Mucosa of gallbladder (tissue), 1 donor: Measurements from ENCODE around the gene TTC7B. TPM values are rescaled to one million over a fixed set of nuclear protein-coding genes. Genes with fewer than 3 reads are reported as not detected.
A peak's percentile ranks its signal among the peaks of the same experiment; 100 is the strongest.

ENCODE experiments used
- DNase-seq: peaks from one replicate; pipeline ENCODE4 v3.0.0-alpha.2; 2020; ENCODE audit warnings: low spot score
- total RNA-seq: library from RNA; stranded (reverse); gene quantifications from one replicate; pipeline ENCODE4 v1.2.1, GENCODE V29; 2021
- donor health status: DM: no; HTN: no; CAD: no.

The TTC7B gene
- total RNA-seq, 1 donor from 2014 or later = 31.5 TPM

DNA sequence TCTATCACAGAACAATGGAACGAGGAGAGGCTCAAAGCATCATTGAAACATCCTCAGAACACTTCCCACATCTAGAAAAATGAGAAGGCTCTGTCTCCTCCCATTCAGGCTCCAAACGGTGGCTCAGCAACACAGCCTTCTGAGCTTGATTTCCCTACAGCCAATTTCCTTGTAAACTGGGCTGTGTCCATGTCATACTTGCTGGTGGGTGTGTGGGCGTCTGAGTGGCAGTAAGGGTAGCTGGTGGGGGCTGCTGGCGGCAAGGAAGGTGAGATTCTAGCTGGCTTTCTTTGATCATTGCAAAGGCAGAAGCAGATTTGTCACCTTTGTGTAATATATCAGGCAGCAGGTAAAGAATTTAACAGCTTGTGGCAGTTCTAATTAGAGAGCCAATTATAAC is 255.7 kb downstream of the TTC7B start:
- DNase-seq = no peak

DNA sequence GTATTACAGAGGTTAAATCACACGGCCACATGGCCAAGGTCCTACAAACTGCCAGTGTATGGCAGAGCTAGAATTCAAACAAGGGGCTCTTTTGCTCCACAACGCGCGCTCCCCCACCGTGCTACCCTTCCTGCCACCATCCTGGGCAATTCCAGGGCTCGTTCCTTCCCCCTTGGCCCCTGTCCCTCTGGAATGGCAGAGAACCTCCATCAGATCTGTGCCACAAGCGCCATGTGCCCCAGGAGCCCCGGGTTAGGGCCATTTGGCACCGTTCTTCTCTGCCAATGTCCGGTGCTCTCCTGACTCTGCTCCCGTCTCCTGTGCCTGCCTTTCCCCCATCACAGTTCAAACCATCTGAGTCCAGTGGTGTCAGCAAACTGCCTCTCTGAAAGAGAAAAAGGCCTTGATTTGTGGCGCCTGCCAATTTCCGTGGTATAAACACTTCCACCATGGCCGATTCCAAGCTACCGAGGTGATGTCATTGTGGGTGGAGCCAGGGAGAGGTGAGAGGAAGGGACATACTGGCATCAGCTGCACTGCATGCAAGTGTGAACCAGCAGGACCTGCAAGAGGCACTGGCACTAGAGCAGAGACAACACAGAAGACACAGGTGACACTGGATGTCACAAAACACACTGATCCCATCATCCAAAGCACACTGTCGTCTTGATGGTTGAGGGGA is 256.3 kb downstream of the TTC7B start:
- no peak for DNase-seq

DNA sequence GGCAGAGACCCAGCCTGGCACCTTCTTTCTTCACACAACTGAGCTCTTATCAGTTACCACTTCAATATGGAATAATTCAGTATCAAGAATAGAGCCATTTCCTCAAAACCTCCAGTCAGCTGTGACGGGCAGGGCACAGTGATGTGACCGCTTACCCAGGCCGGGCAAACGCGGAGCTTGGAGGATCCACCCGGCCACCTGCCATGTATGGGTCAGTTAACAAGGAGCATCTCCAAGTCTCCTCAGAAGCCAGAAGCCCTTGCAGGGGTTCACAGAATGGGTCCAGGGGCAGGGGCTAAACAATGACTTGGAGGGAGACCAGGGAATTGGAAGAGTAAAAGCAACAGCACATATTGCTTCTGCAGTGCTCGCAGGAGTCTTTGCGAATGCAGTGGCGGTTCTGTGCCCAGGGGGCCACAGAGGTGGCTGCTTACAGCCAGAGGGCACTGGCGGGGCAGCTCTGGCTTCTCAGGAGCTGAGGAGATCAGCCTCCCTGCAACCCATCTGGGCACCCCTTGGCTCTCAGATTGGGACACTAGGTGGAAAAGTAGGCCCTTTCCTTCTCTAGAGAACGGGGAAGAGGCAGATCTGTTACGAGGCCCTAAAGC is 257.1 kb downstream of the TTC7B start:
- no peak for DNase-seq

DNA sequence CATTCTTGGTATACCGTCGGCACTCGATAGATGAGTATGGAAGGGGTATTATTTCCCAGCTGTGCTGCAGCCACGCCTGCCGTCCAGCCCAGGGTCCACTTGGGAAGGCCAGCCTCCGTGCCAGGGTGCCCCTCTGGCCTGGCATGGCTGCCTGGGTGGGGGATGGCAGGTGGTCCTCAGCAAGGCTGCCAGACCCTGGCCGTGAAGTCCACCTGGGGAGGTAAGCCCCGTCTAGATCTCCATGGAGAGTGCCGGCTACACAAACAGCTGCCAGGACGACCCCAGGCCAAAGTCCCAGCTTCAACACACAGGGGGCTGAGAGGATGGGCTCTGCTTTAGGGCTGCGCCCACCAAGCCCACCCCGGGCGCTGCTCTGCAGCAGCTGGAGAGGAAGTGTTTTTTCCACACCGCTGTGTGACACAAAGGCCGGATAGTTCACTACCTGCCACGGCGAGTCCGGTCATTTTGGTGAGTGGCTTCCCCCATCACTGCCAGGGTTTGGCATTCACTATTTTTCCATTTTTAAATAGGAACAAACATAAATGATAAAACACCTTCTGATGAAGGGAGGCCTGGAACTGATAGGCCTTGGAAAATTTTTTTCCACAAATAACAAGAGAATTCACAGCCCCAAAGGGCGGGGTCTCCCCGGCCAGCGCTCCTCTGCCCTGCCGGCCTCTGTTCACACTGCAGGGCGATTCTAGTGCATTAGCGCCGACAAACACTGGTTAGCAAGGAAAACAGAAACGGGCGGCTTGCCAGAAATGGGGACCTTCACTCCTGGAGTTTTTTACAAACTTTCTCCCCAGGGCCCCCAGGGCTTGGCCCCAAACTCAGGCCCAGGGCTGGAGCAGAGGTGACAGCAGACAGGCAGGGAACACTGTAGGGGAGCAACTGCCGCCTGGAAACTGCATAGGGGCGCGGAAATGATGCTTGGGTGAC is 257.9 kb downstream of the TTC7B start:
- no peak for DNase-seq

DNA sequence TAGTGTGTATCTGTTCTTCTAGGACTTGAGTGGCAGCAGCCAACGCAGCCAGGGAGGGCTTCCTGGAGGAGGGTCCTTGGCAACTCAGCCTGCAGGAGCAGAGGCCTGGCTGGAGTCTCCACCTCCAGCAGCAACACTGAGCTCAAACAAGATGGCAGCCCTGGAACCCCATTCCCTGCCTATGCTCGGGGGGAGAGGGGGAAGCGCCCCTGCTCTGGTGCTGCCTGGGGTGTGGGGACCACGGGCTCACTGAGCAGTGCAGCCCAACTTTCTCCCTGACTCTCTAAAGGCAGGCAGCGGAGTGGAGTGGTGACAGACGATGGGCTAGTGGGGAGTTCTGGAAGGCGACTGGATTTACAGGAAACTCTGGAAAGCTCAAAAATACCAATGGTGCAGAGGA is 258.7 kb downstream of the TTC7B start:
- DNase-seq = no peak

DNA sequence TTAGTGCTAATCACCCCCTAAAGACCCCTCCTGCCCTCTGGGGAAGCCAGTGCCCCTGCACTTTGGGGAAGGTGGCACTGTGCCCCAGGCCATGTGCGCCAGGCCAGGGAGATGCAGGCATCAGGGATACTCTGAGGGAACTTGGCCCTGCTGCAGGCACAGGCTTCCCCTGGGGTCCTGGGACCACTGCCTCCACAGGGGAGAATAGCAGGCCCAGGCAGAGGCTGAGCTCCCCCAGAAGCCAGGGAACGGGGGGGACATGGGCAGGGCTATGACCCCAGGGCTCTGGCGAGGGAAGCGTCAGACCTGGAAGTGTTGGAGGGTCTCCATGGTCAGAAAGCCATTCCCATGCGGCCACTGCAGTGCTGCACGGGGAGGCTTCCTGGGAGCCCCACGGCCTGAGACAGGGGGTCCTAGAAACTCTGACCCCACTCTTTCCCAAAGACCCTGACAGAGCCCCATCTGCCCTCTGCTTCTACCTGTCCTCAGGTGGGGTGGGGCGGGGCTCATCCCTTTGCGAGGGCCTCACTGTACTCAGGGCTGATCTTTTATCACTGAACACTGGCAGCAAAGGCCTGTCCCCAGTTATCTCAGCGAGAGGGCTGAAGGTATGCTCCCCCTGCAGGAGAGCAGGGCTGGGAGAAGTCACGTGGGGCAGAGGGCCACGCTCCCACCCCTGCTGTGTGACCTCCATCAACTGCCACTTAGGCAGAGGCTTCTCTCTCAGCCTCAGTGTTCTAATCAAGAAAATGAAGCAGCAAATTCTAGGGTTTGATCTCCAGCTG is 259.4 kb downstream of the TTC7B start:
- no peak for DNase-seq

DNA sequence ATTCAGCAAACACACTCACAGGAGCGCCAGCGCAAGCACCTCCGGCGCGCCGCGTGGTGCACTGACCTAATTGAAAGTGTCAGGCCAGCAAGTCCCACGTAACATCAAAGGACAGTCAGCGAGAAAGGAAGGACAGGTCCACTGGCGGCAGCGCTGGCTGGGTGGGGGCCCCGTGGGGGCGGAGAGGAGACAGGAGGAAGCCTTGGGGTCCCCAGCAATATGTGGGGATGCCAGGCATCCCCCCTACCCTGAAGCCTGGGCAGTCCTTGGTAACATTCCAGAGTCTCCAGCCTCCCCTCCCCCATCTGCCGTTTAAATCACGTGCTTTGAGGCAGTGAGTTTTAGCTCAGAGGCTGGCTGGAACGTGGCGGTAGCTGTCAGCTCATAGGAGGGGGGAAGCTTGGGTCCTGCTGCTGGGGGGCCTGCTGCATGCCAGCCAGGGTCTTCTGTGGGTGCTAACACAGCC is 260.2 kb downstream of the TTC7B start:
- peak; percentile 19 for DNase-seq

DNA sequence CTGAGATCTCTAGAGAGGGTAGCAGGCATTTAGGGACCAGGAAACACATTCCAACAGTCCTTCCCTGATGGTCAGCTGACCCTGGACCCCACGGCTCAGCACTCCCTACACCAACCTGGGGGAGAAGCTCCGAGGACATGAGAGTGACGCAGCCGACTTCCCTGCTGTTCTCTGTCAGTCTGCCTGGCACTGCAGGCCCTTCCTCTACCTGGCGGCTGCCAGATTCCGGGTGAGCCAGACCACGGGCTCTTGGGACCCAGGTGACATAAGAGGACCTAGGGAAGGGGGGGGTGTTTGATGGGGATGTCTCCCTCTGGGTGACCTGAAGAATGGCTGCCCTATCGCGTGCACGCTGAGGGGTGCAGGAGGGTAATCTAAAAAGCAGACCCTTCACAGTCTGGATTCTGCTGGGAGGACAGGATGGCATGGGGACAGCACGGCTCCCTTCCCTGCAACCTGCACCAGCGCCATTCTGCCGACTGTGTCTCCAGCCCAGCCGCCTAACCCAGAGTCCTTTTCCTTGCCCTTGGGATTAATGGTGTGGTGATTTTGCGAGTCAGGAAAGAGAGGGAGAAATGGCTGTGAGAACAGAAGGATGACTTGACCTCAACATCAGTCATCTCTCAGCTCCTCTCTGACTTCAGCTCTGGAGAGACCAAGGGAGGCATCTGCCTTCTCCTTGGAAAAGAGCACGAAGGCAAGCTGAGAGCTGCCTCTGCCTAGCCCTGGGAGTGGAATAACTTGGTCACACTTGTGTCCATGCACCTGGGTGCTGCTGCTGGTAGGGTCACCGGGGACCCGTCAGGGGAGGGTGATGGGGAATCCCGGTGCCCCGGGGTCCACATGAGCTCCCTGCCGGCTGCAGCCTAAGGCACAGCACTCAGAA is 260.9 kb downstream of the TTC7B start:
- no peak for DNase-seq

DNA sequence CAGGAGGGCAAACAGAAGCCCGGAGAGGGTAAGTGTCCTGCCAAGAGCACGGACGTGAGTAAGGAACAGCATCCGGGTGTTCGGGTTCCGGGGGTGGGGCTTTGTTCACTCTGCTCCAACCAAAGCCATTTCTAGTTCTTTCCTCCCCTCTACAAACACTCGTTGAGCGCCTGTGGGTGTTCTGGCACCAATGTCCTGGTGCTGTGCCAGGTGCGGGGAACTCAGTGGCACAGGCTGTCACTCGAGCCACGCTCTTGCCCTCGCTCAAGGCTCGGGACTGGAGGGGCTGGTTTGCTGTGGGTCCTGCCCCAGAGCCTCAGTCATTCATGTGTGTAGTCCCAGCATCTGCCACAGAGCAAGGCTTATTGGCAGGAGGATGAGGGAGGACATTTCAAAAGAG is 261.9 kb downstream of the TTC7B start:
- DNase-seq = no peak

DNA sequence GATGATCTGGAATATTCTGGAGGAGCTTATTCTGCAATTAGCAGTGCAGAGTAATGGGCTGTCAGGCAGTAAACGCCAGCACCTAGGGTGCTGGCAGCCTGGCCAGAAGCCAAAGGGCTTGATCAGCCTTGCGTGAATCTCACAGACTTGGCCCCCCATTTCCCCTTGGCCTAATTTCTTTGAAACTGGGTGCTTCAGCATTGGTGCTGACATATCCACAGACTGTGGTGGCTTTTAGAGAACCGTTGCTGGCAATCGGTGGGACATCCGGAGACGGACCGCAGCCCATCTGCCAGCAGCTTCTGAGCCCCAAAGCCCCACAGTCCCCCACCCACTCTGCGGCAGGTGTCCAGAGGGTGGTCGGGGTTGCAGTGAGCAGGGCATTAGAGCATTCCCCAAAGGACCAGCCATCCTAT is 262.3 kb downstream of the TTC7B start:
- no peak for DNase-seq

DNA sequence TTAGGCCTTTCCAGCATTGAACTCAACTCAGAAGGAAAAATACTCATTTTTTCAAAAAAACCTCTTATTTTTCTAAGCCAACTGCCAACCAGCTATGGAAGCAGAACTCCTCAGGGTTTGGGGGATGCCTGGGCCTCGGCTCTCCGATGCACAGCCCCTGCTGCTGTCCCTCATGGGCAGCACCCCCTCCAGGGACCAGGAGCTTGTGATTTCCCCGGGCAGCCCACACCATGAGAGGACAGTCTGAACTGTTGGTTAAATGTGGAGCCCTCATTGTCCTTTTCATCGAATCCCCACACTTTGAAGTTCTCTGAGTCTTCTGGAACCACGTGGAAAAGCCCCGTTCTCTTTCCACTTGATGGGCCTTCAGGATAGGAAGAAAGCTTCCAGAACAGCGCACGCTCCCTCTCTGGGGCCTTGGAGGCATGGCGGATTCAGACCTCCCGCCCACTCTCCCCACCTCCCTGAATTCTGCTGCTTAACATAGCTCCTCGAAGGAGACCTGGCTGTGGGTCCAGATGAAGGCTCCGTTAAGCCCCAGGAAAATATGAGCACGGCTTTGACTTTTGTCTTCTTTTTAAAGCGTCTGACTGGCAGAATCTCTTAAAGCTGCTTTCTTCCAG is 262.8 kb downstream of the TTC7B start:
- DNase-seq = no peak

DNA sequence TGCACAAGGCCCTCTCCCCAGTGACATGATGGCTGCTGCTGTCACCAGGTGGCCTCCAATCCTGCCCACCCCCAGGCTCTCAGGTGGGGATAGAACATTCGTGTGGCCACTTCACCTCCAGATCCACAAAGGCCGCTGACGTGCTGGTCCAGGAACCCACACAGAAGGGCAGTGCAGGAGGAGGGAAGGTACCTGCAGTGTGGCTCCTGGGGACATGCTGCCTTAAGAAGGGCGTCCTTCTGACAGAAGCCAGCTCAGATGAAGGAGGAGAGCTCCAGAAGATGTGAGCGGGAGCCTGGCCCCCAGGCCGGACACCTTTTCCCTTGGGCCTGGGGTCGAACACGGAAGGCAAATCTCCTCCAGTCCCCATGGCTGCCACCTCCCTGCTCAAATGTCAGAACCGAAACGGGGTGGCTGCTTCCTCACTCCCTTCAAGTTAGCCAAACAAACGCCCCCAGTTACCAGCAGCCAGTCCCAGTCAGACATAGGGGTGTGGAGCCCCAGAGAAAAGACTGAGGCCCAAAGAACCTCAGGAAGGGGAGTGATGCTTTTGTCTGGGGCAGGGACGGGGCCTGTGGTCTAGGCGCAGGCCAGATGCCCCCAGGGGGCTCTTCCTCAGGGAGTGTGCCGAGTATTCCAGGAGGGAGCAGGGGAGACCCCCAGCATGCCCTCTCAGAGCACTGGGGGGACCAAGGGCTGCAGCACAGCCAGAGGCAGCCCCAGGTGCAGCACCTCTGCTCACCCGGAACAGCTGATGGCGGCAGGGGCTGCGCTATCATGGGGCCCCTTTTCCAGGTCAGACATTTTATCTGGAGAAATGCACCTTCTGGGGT is 263.5 kb downstream of the TTC7B start:
- no peak for DNase-seq

DNA sequence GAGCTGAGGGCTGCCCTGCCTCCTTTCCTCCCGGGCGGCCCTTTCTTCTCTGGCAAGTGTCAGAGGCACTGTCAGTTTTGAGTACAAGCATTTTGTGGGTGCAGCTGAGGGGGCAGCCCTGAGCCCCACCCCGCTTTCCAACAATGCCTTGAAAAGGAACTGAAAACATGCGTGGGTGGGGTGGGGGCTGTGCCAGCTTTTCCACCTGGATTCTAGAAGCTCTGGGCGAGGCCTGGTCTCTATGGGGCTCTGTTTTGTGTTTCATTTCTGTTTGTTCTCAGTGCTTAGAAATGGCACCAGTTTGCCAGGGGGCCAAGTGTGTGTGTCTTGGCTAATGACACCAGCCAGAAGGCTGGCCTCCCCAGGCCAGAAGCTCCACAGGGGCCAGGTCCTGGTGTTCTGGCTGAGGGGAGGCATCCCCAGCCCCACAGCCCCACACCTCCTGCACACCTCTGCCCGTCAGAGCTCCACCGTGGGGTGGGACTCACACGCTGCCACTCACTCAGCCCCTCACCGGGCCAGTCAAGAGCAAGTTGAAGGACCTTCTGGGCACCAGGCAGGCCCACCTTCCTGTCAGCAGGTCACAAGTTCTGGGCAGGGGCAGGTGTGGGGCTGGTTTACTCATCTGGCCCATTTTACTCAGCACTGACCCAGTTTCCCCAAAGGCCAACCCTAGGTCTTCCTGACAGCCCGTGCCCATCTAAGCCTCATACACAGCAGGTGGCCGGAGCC is 264.3 kb downstream of the TTC7B start:
- no peak for DNase-seq

DNA sequence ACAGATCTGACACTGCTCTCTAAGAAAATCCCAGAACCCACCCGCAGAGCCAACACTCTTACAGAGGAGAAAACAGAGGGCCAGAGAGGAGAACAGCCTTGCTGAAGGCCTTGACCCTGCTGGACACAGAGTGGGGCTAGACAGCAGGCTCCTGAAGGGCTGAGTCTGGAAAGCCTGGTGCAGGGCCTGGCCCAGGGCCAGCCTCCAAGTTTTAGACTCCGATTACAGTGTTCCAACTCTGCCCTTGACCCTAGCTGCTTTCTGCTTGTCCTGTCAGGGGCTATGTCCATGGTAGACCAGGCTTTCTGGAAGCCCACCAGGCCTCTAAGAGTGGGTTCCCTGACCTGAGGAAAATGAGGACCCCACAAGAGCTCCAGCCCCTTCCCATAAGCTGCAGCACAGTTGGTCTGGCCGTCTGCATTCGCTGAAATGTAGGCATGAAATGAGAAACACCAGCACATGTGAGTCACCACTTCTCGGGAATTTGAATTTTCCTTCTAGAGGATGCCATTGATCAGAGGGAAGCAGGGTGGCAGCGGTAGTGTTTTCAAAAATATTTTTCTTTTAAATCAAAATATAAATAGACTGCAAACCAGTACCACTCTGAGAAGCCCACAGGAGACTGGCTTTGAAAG is 265.0 kb downstream of the TTC7B start:
- DNase-seq = no peak

DNA sequence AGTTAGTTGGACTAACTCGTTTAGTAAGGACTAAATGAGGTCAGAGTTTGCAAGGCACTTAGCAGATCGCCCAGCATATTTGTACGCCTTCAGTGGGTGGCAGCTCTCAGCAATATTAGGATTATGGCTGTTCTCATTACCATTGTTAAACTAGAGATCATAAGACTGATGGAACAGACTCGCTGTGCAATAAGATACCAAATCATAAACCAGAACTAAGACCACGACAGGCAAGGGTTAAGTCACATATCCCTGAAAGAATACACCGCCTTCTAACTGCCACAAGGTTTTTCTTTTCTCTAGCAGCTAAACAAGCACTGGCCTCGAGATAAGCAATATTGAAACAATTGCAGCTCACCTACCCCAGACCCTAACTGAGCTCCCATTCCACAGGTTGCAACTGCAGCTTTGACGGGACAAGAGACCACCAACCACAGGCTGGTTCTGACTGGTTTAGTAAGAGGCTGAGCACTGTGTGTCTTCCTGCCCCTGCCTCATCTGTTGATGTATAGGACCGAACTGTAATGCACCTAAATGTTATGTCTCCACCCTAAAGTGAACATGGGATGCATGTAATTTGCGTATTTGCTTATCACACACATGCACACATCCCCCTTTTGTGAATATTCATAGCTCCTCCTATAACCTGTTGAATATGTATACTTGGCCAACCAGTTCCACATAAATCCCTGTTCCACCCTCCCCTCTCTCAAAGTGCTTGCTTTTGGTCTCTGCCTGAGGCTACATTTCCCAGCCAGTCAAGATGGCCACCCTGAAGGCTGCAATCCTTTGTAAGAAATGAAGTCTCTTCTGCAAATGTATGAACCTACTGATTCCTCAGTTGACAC is 266.2 kb downstream of the TTC7B start:
- DNase-seq = no peak

DNA sequence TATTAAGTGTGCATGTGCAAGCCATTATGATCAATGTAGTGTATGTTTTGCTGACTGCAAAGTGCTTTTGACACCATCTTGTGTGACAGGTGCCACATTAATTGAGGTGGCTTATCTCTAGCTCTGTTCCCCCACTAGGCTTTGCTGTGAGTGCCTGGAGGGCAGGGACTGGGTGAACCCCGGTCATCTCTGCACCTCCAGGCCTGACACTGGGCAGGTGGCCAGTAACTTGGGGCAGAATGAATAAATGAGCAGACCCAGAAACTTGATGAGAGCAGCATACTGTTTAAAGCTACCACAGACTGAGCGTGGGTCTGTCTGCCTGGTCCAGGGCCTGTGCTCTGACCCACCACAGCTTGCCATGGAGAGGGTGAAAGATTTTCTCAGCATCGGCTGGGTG is 267.8 kb downstream of the TTC7B start:
- no peak for DNase-seq

DNA sequence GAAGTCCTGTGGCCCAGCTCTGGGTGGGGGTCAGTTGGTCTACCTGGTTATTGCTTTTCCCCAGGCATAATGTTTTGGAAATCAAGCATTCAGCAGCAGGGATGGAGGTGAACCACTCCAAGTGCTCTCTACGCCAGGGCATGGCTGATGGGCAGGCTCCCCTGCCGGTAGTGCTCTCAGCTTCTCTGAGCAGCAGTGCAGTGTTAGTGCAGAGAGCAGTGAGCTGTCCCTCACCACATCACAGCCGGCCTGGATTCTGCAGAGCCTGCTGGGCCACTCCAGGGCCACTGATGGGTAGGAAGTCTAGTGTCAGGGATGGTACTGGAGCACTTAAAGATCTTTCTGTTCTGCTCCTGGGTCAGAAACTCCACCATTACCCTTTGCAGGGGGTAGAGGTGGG is 268.3 kb downstream of the TTC7B start:
- no peak for DNase-seq
